G401 (cell line): ENCODE data around the gene KDM1A. TPM values are rescaled to one million over a fixed set of nuclear protein-coding genes. Genes with fewer than 3 reads are reported as not detected.
"Not testable (repeated sequence)": the region's sequence is repeated elsewhere in the genome, so short reads cannot be mapped to it uniquely, and the experiment has no call there.

Experiments used
- DNase-seq: peaks from one replicate; pipeline ENCODE4 v3.0.0-alpha.2; 2015; ENCODE audit warnings: low spot score
- in situ Hi-C: cut with HindIII; loops from 2 replicates; pipeline ENCODE4 v1.10.0; 2016; ENCODE audit warnings: low sequenced_read_pairs, mixed read lengths
- total RNA-seq: library from RNA; depleted of rRNA; stranded (reverse); fragments of >200 nt; shearing (Covaris generic); gene quantifications from 2 replicates; pipeline ENCODE4 v1.2.3, GENCODE V29; 2014

Gene KDM1A
- total RNA-seq, 1 experiment from 2014 or later: 255 TPM

DNA sequence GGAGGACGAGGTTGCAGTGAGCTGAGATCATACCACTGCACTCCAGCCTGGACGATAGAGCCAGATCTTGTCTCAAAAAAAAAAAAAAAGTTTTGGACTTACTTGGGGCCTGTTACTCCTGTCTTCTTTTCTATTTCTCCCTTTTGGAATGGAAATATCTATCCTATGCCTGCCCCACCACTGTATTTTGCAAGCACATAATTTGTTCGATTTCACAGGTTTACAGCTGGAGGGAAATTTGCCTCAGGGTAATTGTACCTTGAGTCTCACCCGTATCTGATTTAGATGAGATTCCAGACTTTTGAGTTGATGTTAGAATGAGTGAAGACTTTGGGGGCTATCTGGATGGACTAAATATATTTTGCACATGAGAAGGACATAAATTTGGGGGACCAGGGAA, 12.2 kb upstream of the KDM1A start:
- no peak for DNase-seq
- in situ Hi-C loops: no loop called here

- no peak for DNase-seq
- in situ Hi-C loops: no loop called here
Measured at GRCh38 chr1:23008901-23009300, 10.4 kb upstream of the KDM1A start.

DNA sequence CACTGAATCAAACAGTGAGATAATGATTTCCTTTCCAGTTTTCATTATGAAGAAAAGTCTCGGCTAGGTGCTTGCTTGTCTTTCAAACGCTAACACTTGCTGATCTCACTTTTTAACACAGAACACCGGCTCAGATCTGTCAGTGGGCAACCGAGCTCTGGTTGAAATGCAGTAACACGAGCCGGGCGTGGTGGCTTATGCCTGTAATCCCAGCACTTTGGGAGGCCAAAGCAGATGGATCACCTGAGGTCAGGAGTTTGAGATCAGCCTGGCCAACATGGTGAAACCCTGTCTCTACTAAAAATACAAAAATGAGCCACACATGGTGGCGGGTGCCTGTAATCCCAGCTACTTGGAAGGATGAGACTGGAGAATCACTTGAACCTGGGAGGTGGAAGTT, 9.2 kb upstream of the KDM1A start:
- in situ Hi-C loops, DNase-seq: not testable (repeated sequence)

DNA sequence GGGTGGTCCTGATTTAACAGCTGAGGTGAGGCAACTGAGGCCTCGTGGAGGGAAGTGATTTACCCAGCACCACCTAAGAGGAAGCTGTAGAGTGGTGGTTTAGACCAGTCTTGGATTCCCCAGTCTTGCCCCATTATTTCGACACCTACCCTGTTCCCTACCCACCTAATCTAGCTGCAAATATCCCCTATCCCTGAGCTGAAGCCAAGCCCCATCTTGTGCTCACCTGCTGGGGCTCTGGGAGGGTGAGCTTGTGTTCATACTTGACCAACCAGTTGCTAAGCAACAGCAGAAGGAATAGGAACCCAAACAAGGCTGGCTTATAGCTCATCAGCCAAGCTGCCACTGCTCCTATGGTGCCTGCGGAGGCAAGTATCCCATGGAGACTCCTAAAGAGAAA, 5.6 kb upstream of the KDM1A start:
- DNase-seq: peak; percentile 36

GRCh38 chr1:23018661-23019093, 591 bp upstream of the KDM1A start:
- no peak for DNase-seq
- in situ Hi-C loops: no loop called here

More for the DNA sequence above, 5.6 kb upstream of the KDM1A start:
- in situ Hi-C loops: no loop called here

GRCh38 chr1:23019863-23020625, 776 bp downstream of the KDM1A start:
- in situ Hi-C loops: no loop called here
- peak; percentile 44 for DNase-seq

DNA sequence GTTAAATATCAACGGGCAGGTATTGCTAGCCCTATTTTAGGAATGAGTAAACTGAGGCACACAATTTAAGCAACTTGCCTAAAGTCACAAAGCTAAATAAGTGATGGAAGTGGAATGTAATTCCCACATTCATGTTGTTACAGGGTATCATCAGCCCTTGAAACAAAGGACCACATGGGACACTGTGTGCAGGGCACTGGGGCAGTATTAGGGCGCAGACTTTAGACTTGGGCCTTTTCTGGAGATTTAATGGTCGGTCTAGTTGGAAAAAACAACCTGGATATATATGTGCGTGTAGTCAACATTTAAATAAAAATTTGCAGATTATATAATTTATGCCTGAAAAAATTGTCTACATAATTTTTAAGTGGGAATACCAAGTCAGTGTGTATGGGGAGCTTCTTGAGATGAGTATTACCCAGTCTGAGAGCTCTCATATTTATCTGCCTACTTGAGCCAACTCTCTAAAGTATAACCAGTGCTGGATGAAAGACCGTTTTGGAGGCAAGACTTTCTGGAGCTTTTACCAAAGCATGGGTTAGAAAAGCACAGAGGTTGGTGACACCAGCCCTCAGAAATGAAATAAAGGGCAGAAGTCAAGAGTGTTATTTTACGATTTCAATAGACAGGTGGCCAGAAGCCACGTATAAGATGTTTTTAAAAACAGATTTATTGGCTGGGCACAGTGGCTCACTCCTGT, 1.6 kb downstream of the KDM1A start:
- DNase-seq: peak; percentile 19
- in situ Hi-C loops: no loop called here

- no peak for DNase-seq
- in situ Hi-C loops: no loop called here
Measured at GRCh38 chr1:23021834-23022233, 2.6 kb downstream of the KDM1A start.

DNA sequence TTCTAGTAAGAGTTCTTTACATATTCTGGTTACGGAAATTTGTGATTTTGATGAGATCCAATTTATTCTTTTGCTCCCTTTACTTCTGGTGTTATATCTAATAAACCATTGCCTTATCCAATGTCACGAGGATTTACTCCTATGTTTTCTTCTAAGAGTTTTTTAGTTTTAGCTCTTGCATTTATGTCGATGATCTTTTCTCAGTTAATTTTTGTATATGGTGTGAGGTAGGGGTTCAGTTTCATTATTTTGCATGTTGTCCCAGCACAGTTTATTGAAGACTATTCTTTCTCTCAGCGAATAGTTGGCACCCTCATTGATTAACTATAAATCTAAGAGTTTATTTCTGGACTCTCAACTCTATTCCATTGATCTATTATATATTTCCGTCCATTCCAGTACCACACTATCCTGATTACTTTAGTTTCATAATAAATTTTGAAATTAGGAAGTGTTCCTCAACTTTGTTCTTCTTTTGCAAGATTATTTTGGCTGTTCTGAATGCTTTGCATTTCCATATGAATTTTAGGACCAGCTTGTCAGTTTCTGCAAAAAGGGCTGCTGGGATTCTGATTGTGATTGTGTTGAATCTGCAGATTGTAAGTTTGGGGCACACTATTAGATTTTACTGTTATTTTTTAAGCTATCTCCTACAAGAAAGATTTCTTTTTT, 4.0 kb downstream of the KDM1A start:
- in situ Hi-C loops: no loop called here
- no peak for DNase-seq

DNA sequence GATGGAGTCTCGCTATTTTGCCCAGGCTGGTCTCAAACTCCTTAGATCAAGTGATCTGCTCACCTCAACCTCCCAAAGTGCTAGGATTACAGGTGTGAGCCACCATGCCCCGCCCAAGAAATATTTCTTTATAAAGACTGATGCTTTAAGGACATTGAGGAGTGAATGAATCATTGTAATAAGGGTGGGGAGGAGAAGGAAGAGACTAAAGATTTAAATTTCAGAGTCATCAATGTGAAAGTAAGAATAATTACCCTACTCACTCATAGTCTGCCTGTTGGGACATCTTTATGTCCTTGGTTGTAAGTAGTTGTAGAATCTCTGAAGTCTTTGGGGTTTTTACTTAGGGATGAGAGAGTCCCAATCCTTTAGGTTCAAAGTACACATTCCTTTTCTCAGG, 7.3 kb downstream of the KDM1A start:
- no peak for DNase-seq
- in situ Hi-C loops: no loop called here

DNA sequence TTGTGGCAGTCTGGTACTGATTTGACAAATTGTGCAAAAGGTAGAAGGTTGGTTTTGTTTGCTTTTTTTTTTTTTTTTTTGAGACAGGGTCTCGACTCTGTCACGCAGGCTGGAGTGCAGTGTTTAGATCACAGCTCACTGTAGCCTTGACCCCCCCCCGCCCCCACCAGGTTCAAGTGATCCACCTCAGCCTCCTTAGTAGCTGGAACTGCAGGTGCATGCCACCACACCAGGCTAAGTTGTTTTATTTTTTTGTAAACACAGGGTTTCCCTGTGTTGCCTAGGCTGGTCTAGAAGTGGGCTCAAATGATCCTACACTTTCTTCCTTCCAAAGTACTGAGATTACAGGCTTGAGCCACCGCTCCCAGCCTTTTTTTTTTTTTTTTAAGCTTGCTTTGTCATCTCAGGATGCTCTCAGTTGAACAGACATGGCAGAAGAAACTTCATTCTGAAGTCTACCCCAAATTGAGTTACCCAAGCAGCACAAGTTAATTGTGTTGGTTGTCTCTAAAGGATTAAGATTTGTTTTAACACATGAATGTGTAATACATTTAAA, 8.2 kb downstream of the KDM1A start:
- in situ Hi-C loops: no loop called here
- no peak for DNase-seq

- in situ Hi-C loops: no loop called here
- DNase-seq: no peak
Measured at GRCh38 chr1:23029337-23029736, 10.1 kb downstream of the KDM1A start.

- no peak for DNase-seq
- in situ Hi-C loops: no loop called here
Measured at GRCh38 chr1:23035823-23036452, 16.7 kb downstream of the KDM1A start.

GRCh38 chr1:23037081-23037740, 17.9 kb downstream of the KDM1A start:
- in situ Hi-C loops: no loop called here
- no peak for DNase-seq

GRCh38 chr1:23039308-23039826, 20.1 kb downstream of the KDM1A start:
- in situ Hi-C loops: no loop called here
- no peak for DNase-seq

DNA sequence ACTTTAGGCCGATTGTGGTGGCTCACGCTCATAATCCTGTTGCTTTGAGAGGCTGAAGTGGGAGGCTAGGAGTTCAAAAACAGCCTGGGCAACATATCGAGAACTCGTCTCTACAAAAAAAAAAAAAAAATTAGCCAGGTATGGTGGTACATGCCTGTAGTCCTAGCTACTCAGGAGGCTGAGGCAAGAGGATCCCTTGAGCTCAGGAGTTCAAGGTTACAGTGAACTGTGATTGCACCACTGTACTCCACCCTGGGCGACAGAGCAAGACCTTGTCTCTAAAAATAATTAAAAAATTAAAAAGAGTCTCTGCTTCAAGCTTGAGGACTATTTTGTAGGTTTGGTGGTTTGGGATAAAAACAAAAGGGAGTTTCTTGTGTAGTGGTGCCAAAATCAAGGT, 21.2 kb downstream of the KDM1A start:
- no peak for DNase-seq
- in situ Hi-C loops: no loop called here

DNA sequence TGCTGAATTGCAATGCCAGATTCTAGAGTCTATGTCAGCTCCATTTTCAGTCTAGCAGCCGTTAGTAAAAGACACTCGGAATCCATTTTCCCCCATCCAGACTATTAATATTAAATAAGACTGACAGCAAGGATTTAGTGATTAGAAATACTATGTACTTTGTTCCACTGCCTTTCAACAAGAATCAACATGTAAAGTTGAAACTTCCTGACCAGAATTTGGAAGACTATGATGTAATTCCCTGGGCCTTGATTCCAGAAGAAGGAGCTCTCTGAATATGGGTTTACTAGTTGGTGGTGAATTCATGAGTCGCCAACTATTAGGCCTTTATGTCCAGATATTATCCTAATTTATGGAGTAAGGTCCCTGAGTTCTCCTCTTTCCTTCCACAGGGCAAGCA, 24.8 kb downstream of the KDM1A start:
- DNase-seq: no peak
- in situ Hi-C loops: no loop called here

DNA sequence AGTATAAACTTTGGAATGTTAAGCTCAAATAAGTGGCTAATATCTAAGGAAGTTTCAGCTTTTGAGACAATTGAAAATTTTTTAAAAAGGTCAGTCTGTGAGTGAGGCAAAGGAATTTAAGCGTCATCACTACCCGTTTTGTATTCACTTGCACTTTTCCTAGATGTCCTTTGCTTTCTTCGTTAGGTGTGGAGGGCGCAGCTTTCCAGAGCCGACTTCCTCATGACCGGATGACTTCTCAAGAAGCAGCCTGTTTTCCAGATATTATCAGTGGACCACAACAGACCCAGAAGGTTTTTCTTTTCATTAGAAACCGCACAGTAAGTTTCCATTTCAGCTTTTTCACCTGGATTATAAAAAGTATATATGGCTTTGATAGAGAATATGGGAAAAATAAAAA, 30.9 kb downstream of the KDM1A start:
- no peak for DNase-seq
- in situ Hi-C loops: no loop called here
